ENCODE data around the gene LZTR1. TPM values are rescaled to one million over a fixed set of nuclear protein-coding genes. Genes with fewer than 3 reads are reported as not detected.
A peak's percentile ranks its signal among the peaks of the same experiment; 100 is the strongest.

The LZTR1 gene
- total RNA-seq, 8 experiments from 2014 or later: 19.0 to 47.1 (median 26.0) TPM

DNA sequence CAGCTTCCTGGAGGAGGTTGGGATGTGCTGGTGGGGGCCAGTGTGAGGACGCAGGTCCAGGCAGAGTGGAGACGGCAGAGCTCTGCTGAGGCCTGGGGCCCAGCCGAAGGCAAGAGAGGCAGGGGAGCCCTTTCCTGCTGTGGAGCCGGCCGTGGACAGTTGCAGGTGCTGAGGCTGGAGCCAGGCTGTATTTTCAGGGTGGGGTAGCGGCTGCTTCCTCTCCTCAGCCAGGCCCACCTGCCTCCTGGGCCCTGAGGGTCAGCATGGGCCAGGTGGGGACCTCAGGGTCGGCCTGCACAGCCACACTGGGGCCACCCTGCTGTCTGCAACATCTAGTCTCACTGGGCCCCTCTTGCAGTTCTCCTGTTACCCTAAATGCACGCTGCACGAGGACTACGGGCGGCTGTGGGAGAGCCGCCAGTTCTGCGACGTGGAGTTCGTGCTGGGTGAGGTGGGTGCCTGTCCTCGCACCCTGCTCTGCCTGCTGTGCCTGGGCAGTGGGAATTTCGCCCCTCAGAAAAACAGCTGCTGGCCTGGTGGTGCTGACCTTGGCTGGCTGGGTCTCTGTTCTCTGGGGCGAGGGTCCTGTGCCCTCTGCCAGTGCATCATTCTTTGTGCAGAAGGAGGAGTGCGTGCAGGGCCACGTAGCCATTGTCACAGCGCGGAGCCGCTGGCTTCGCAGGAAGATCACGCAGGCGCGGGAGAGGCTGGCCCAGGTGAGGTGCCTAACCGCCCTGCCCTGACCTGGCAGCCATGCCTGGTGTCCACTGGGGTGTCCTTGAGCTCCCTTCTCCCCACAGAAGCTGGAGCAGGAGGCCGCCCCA is 11.4 kb downstream of the LZTR1 start:
- WGBS, 10 experiments: 84 to 100% (median 100%) methylated on average over 1 to 5 of the region's 29 CpGs; no CpG with 5 or more reads in 5 of the 10 experiments
- in situ Hi-C loops (cut with MboI; ENCODE audit: low pct_unique_long_range_greater_than_20kb in 2 of 9, low sequenced_read_pairs in 9 of 9, unreplicated experiment in 9 of 9): no loop called here
- Histone ChIP-seq H3K4me1 (replicated peaks in 1 of 2) (no peaks in the 10 kb centered on the region), H3K27ac (peak overlapping the region in 1 of 2 donors; percentile 28), H3K4me3 (no peak overlapping the region)
- no peak for ATAC-seq (replicated peaks in 6 of 8)

DNA sequence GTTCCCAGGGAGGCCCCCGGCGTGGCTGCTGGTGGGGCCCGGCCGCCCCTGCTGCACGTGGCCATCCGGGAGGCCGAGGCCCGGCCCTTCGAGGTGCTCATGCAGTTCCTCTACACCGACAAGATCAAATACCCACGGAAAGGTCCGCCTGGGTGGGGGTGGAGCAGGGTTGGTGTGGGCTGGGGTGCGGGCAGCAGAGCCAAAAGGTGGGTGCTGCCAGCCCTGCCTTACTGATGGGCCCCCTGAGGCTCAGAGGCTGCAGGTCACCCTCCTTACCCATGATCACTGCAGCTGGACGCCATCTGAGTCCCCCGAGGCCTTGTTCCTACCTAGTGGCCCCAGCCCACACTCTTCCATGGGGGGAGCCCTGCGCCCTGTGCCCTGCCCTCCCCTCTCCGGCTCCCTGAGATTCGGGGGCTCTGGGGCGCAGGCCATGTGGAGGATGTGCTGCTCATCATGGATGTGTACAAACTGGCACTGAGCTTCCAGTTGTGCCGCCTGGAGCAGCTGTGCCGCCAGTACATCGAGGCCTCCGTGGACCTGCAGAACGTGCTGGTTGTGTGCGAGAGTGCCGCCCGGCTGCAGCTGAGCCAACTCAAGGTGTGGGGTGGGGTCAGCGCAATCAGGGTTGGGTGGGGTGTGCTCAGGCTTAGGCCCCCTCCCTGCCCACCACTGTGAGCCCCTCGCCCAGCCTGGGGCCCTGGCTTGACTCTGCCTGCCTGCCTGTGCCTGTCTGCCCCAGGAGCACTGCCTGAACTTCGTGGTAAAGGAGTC is 12.2 kb downstream of the LZTR1 start:
- H3K4me1 ChIP-seq (replicated peaks in 1 of 2): no peaks in the 10 kb centered on the region
- no peak overlapping the region for H3K27ac ChIP-seq
- H3K4me3 ChIP-seq: no peak overlapping the region
- in situ Hi-C loops (cut with MboI; ENCODE audit: low pct_unique_long_range_greater_than_20kb in 2 of 9, low sequenced_read_pairs in 9 of 9, unreplicated experiment in 9 of 9): no loop called here
- 80 to 100% (median 96%) methylated on average over 1 to 13 of the region's 30 CpGs; no CpG with 5 or more reads in 5 of the 10 experiments for WGBS, 10 experiments
- no peak for ATAC-seq (replicated peaks in 6 of 8)

DNA sequence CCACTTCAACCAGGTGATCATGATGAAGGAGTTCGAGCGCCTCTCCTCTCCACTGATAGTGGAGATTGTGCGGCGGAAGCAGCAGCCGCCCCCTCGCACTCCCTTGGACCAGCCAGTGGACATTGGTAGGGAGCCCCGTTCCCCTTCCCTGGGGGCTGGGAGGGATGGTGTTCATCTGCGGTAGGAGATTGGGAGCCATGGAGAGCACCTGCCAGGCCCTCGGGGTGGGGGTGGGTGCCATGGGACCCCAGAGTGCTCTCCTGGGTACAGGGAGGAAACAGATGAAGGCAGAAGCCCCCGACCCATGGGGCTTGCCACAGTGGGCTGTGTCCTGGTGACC is 12.8 kb downstream of the LZTR1 start:
- no peak overlapping the region for H3K4me3 ChIP-seq
- H3K27ac ChIP-seq: no peak overlapping the region
- in situ Hi-C loops (cut with MboI; ENCODE audit: low pct_unique_long_range_greater_than_20kb in 2 of 9, low sequenced_read_pairs in 9 of 9, unreplicated experiment in 9 of 9): no loop called here
- peaks cover 0 to 3% of the 10 kb centered on the region in 2 donors for H3K4me1 ChIP-seq (replicated peaks in 1 of 2)
- WGBS, 10 experiments: 80% methylated on average over 1 of the region's 10 CpGs; no CpG with 5 or more reads in 8 of the 10 experiments
- no peak for ATAC-seq (replicated peaks in 6 of 8)

DNA sequence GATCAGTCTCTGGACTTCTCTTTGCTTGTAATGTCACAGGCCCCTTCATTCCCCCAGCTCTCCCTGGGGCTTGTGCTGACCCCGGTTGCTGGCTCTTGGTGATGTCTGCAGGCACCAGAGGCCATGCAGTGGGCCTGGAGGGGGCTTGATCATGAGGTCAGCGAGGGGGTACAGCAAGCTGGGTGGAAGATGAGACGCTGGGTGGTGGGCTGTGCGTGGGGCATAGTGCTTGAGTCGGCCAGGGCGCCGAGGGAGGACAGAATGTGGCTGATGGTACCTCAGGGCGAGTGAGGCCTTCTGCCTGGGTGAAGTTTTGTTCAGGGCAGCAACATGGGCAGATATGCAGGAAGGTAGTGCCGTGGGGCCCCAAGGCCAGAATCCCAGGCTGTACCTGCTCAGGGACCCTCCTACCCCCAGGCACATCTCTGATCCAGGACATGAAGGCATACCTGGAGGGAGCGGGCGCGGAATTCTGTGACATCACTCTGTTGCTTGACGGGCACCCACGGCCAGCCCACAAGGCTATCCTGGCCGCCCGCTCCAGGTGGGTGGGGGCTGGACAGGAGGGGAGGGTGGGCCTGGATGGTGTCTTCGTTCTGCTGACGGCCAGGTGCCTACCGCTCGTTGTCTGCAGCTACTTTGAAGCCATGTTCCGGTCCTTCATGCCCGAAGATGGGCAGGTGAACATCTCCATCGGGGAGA is 13.4 kb downstream of the LZTR1 start:
- Histone ChIP-seq H3K4me3 (no peak overlapping the region), H3K4me1 (replicated peaks in 1 of 2) (peaks cover 6 to 9% of the 10 kb centered on the region in 2 donors), H3K27ac (peak overlapping the region in 1 of 2 donors; percentile 43)
- in situ Hi-C loops (cut with MboI; ENCODE audit: low pct_unique_long_range_greater_than_20kb in 2 of 9, low sequenced_read_pairs in 9 of 9, unreplicated experiment in 9 of 9): no loop called here
- 60 to 100% (median 91%) methylated on average over 1 to 7 of the region's 23 CpGs; no CpG with 5 or more reads in 6 of the 10 experiments for WGBS, 10 experiments
- no peak for ATAC-seq (replicated peaks in 6 of 8)

DNA sequence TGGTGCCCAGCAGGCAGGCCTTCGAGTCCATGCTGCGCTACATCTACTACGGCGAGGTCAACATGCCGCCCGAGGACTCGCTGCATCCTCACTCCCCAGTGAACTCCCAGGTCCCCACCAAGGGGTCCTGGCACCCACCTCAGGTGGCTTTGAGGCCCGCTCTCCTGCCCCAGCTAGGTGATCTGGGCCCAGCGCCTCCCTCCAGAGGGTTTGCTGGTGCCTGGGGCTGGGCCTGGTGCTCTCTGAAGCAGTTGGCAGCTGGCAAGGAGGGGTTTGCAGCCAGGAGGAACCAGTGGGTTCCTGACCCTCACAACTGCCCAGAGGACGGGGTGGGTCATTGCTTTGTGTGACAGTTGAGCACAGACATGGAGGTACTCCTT is 13.9 kb downstream of the LZTR1 start:
- in situ Hi-C loops (cut with MboI; ENCODE audit: low pct_unique_long_range_greater_than_20kb in 2 of 9, low sequenced_read_pairs in 9 of 9, unreplicated experiment in 9 of 9): no loop called here
- peaks cover 11 to 13% of the 10 kb centered on the region in 2 donors for H3K4me1 ChIP-seq (replicated peaks in 1 of 2)
- peak overlapping the region in 1 of 2 donors; percentile 43 for H3K27ac ChIP-seq
- no peak for ATAC-seq (replicated peaks in 6 of 8)
- 82% methylated on average over 4 of the region's 10 CpGs; no CpG with 5 or more reads in 9 of the 10 experiments for WGBS, 10 experiments
- no peak overlapping the region for H3K4me3 ChIP-seq

DNA sequence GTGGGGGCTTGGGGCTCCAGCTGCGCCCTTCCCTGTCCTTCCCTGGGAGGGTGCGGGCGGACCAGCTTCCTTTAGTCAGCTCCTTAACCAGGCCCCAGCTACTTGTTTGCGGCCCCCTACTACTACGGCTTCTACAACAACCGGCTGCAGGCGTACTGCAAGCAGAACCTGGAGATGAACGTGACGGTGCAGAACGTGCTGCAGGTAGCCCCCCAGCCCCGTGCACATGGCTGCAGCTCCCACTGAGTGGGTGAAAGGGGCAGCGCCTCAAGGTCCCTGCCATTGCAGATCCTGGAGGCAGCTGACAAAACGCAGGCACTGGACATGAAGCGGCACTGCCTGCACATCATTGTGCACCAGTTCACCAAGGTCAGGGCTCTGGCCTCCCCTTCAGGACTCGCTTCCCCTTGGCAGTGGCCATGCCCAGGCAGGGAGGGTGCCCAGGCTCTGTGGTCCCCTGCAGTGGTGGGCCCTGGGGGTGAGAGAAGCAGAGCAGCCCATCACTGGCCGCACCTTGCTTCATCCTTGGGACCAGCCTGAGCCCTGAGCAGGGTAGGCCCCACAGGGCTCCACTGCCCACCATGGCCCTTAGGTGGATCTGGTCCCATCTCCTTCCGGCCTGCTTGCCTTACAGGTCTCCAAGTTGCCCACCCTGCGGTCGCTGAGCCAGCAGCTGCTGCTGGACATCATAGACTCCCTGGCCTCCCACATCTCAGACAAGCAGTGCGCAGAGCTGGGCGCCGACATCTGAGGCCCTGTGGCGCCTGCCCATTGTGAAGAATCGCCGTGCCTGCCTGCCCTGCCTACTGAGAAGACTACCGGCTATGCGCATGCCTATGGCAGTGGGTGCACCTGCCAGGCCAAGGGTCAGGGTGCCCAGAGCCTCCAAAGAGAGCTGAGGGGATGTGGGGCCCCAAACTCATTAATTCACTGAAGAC is 14.8 kb downstream of the LZTR1 start:
- Histone ChIP-seq H3K4me1 (replicated peaks in 1 of 2) (peaks cover 11 to 13% of the 10 kb centered on the region in 2 donors), H3K4me3 (no peak overlapping the region), H3K27ac (no peak overlapping the region)
- no peak for ATAC-seq (replicated peaks in 6 of 8)
- in situ Hi-C loops (cut with MboI; ENCODE audit: low pct_unique_long_range_greater_than_20kb in 2 of 9, low sequenced_read_pairs in 9 of 9, unreplicated experiment in 9 of 9): no loop called here
- WGBS, 10 experiments: 70 to 100% (median 83%) methylated on average over 1 to 9 of the region's 27 CpGs; no CpG with 5 or more reads in 3 of the 10 experiments

DNA sequence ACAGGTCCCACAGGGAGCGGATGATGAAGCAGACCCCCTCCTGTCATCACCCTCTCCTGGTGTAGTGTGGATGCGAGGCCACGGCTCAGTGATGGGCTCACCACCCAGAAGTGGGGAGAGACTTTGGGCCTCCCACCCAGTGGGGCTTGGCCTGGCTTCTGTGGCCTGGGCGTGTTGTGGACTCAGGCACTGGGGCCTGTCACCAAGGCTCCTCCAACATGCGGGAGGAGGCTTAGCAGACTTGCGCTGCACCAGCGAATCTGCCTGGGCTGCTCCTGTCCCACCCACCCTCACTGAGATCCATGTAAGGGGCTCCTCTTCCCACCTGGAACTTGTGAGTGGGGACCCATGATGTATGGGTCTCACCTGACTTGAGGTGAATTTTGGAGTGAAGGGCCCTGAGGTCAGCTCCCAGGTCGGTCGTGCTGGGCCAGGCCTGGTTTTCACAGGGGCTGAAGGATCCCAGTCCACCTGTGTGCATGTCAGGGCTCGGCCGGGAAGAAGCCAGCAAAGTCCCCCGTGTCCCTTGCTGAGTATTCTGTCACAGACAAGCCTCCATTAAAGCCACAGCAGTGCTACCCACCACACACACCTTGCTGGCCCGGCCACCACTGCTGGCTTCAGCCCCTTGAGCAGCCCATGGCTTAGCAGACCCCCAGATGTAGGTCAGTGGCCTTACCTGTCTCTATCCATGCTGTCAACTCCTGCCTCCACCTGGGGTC is 15.6 kb downstream of the LZTR1 start:
- Histone ChIP-seq H3K4me1 (replicated peaks in 1 of 2) (peaks cover 11 to 13% of the 10 kb centered on the region in 2 donors), H3K27ac (no peak overlapping the region), H3K4me3 (no peak overlapping the region)
- ATAC-seq (replicated peaks in 6 of 8): no peak
- 80 to 100% (median 100%) methylated on average over 1 to 5 of the region's 13 CpGs; no CpG with 5 or more reads in 3 of the 10 experiments for WGBS, 10 experiments
- in situ Hi-C loops (cut with MboI; ENCODE audit: low pct_unique_long_range_greater_than_20kb in 2 of 9, low sequenced_read_pairs in 9 of 9, unreplicated experiment in 9 of 9): no loop called here

DNA sequence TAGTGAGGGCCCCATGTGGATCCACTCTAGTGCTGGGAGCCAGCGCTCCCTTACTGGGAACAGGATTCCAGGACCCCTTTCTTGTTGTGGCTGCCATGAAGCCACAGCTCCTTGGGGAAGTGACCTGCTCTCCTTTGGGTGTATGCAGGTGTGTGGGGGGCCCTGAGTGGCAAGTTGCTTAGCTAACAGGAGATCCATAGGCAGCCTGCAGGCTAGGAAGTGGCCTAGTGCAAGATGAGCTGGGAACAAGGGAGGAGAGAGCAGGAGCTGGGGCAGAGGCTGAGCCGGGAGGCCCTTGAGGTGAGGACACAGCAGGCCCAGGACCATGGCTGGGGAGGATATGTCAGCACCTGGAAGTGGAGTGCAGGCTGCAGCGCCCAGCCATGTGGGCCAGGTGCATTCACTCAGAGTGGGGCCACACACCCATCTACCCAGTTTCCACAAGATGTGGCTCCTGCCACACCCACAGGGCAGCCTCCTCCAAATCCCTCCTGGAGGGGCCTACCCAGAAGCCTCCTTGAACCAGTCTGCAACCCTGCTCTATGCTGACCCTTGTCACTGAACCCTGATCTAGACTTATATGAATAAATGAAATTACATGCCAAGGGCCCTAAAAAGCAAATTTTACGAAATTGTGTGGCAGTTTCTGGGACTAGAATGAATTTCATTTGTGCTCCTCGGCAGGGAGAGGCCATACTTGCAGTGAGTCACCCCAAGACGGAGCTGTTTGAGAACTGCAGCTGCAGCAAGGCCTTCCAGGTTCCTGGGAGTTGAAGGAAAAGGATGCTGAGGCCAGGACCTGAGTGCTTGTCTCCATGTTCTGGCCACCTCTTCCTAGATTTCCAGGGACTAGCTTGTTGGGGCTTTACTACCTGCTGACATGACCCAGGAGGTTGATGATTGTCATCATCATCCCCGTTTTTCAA is 16.6 kb downstream of the LZTR1 start:
- 40 to 100% (median 65%) methylated on average over 1 to 5 of the region's 7 CpGs; no CpG with 5 or more reads in 1 of the 10 experiments for WGBS, 10 experiments
- in situ Hi-C loops (cut with MboI; ENCODE audit: low pct_unique_long_range_greater_than_20kb in 2 of 9, low sequenced_read_pairs in 9 of 9, unreplicated experiment in 9 of 9): no loop called here
- H3K4me1 ChIP-seq (replicated peaks in 1 of 2): peaks cover 16 to 20% of the 10 kb centered on the region in 2 donors
- H3K4me3 ChIP-seq: no peak overlapping the region
- ATAC-seq (replicated peaks in 6 of 8): no peak
- H3K27ac ChIP-seq: no peak overlapping the region

DNA sequence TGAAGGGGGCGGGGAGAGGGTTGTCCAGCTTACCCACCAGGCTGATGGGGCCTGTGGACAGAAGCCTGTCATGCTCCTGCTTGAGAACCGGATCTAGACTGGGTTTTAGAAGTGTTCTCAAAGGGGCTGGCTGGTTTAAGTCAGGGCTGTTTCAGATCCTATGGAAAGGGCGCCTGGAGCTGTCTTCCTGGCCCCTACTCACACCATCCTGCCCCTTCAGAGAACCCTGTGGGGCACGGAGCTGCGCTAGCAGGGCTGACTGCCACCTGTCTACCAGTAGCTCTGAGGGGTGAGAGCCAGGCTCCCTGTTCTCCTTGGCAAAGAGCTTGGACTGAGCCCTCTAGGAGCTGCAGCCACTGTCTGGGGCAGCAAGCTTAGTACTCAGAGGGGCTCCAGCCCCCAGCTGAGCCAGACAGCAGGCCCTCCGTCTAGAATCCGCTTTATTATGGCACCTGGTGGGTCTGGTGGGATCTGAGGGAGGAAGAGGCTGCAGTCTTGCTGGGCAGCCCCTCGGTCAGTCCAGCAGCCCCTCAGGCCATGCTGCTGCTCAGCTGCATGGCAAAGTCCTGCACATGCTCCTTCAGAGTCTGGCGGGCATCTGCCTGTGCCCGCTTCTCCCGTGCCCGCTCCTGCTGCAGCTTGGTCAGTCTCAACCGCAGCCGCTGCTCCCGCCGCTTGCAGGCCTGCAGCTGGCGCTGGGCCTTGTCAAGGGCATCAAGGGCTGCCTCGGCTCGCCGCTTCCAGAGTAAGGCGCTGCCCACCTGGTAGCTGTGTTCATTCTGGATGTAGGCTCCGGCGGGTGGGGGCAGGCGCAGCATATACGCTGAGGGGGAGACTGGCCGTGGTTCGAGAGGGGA is 17.5 kb downstream of the LZTR1 start:
- peaks cover 17 to 23% of the 10 kb centered on the region in 2 donors for H3K4me1 ChIP-seq (replicated peaks in 1 of 2)
- in situ Hi-C loops (cut with MboI; ENCODE audit: low pct_unique_long_range_greater_than_20kb in 2 of 9, low sequenced_read_pairs in 9 of 9, unreplicated experiment in 9 of 9): loop anchor here in 2 of 9 experiments (25.0 kb wide), 2 partner anchors 87 to 113 kb away; partner anchors contain the start of gene CRKL (in 1 of the 2)
- H3K4me3 ChIP-seq: peak overlapping the region in 3 of 5 donors; percentile 81 to 93 (median 84)
- ATAC-seq (replicated peaks in 6 of 8): no peak
- H3K27ac ChIP-seq: peak overlapping the region in 1 of 2 donors; percentile 100
- WGBS, 10 experiments: 90 to 100% (median 97%) methylated on average over 2 to 8 of the region's 27 CpGs; no CpG with 5 or more reads in 6 of the 10 experiments

Measured in motor neuron (in vitro differentiated cells).